ENCODE measurements around the gene PTGES. TPM values are rescaled to one million over a fixed set of nuclear protein-coding genes. Genes with fewer than 3 reads are reported as not detected.

PTGES gene
- total RNA-seq, 1 donor from 2014 or later = 2.9 TPM

GRCh38 chr9:129757045-129757444 is 4.2 kb upstream of the PTGES start:
- DNase-seq (ENCODE audit: low spot score) = no peak
- no peak overlapping the region for H3K4me3 ChIP-seq
- no peak overlapping the region for H2AFZ ChIP-seq (replicated peaks)
- no peak overlapping the region for H3K4me2 ChIP-seq
- no peaks in the 10 kb centered on the region for H4K20me1 ChIP-seq (ENCODE audit: low read depth)
- H3K27ac ChIP-seq = no peak overlapping the region
- Mint-ChIP-seq H3K27ac (no peak overlapping the region), H3K4me3 (no peak overlapping the region), H3K27me3 (ENCODE audit: insufficient read depth, low read depth) (peaks cover 4% of the 10 kb centered on the region), H3K36me3 (no peaks in the 10 kb centered on the region), H3K9me3 (no peaks in the 10 kb centered on the region), H3K4me1 (peaks cover 33% of the 10 kb centered on the region)
- H3K27me3 ChIP-seq = no peaks in the 10 kb centered on the region
- no peak overlapping the region for H3K9ac ChIP-seq
- TF ChIP-seq EZH2phosphoT487 (IDR thresholded peaks at IDR 0.05) (no peak), EZH2 (IDR thresholded peaks at IDR 0.05) (no peak), CTCF (IDR thresholded peaks at IDR 0.05) (no peak)
- no peaks in the 10 kb centered on the region for H3K9me3 ChIP-seq (ENCODE audit: low read depth)
- peaks cover 21% of the 10 kb centered on the region for H3K4me1 ChIP-seq
- H3K36me3 ChIP-seq = no peaks in the 10 kb centered on the region
- H3K79me2 ChIP-seq (ENCODE audit: low read depth) = no peaks in the 10 kb centered on the region
- H3F3A ChIP-seq (ENCODE audit: low read depth) = no peaks in the 10 kb centered on the region

- H4K20me1 ChIP-seq (ENCODE audit: low read depth) = no peaks in the 10 kb centered on the region
- no peak overlapping the region for H3K4me3 ChIP-seq
- Mint-ChIP-seq H3K4me3 (no peak overlapping the region), H3K9me3 (no peaks in the 10 kb centered on the region), H3K27ac (peak overlapping the region; percentile 42), H3K36me3 (no peaks in the 10 kb centered on the region), H3K27me3 (ENCODE audit: insufficient read depth, low read depth) (peaks cover 4% of the 10 kb centered on the region), H3K4me1 (peaks cover 27% of the 10 kb centered on the region)
- no peaks in the 10 kb centered on the region for H3K9me3 ChIP-seq (ENCODE audit: low read depth)
- H3K9ac ChIP-seq = no peak overlapping the region
- H3K79me2 ChIP-seq (ENCODE audit: low read depth) = no peaks in the 10 kb centered on the region
- no peak for TF ChIP-seq CTCF (IDR thresholded peaks at IDR 0.05)
- TF ChIP-seq EZH2 (IDR thresholded peaks at IDR 0.05) = no peak
- no peak for TF ChIP-seq EZH2phosphoT487 (IDR thresholded peaks at IDR 0.05)
- peaks cover 17% of the 10 kb centered on the region for H3K4me1 ChIP-seq
- DNase-seq (ENCODE audit: low spot score) = no peak
- no peak overlapping the region for H2AFZ ChIP-seq (replicated peaks)
- no peaks in the 10 kb centered on the region for H3F3A ChIP-seq (ENCODE audit: low read depth)
- H3K36me3 ChIP-seq = no peaks in the 10 kb centered on the region
- no peak overlapping the region for H3K4me2 ChIP-seq
- H3K27ac ChIP-seq = no peak overlapping the region
- no peaks in the 10 kb centered on the region for H3K27me3 ChIP-seq
These were observed 3.3 kb upstream of the PTGES start for GRCh38 chr9:129756191-129756590.

GRCh38 chr9:129755151-129755550 is 2.3 kb upstream of the PTGES start:
- Histone ChIP-seq H3K9ac (no peak overlapping the region), H3K27me3 (no peaks in the 10 kb centered on the region), H3K4me2 (no peak overlapping the region), H3K79me2 (ENCODE audit: low read depth) (no peaks in the 10 kb centered on the region), H3K27ac (no peak overlapping the region), H3K4me1 (peaks cover 17% of the 10 kb centered on the region), H3K9me3 (ENCODE audit: low read depth) (no peaks in the 10 kb centered on the region), H3F3A (ENCODE audit: low read depth) (no peaks in the 10 kb centered on the region), H4K20me1 (ENCODE audit: low read depth) (no peaks in the 10 kb centered on the region), H2AFZ (replicated peaks) (no peak overlapping the region), H3K36me3 (no peaks in the 10 kb centered on the region), H3K4me3 (no peak overlapping the region)
- no peaks in the 10 kb centered on the region for H3K9me3 Mint-ChIP-seq
- DNase-seq (ENCODE audit: low spot score) = no peak
- H3K27ac Mint-ChIP-seq = no peak overlapping the region
- H3K36me3 Mint-ChIP-seq = no peaks in the 10 kb centered on the region
- H3K4me1 Mint-ChIP-seq = peaks cover 23% of the 10 kb centered on the region
- H3K27me3 Mint-ChIP-seq (ENCODE audit: insufficient read depth, low read depth) = peaks cover 4% of the 10 kb centered on the region
- H3K4me3 Mint-ChIP-seq = no peak overlapping the region
- TF ChIP-seq EZH2 (IDR thresholded peaks at IDR 0.05) (no peak), CTCF (IDR thresholded peaks at IDR 0.05) (no peak), EZH2phosphoT487 (IDR thresholded peaks at IDR 0.05) (no peak)
